ENCODE measurements around the gene TFB1M. TPM values are rescaled to one million over a fixed set of nuclear protein-coding genes. Genes with fewer than 3 reads are reported as not detected.

The TFB1M gene
- polyA plus RNA-seq, 2 of the 4 experiments (the other 2 are of a cell fraction) = 9.8 to 19.5 TPM

GRCh38 chr6:155269765-155270164 is 44.5 kb downstream of the TFB1M start:
- TF ChIP-seq ZNF302 (CRISPR knock-in tag; IDR thresholded peaks at IDR 0.05) (no peak), JUNB (IDR thresholded peaks at IDR 0.05) (no peak), MAX (IDR thresholded peaks at IDR 0.05) (no peak), MAFK (IDR thresholded peaks at IDR 0.05; ENCODE audit: partially characterized antibody) (no peak), EHMT2 (IDR thresholded peaks at IDR 0.05; ENCODE audit: low read depth) (no peak), ZSCAN20 (CRISPR knock-in tag; IDR thresholded peaks at IDR 0.05) (no peak), ESRRA (IDR thresholded peaks at IDR 0.05; ENCODE audit: borderline replicate concordance, low read length) (no peak), POLR2AphosphoS2 (conservative IDR thresholded peaks at IDR 0.05; ENCODE audit: low read length) (no peak), FOSL2 (IDR thresholded peaks at IDR 0.05) (no peak), FOSL2 (CRISPR knock-in tag; IDR thresholded peaks at IDR 0.05) (no peak), MAZ (IDR thresholded peaks at IDR 0.05; ENCODE audit: borderline replicate concordance, low read depth, low read length) (no peak), PBX3 (IDR thresholded peaks at IDR 0.05) (no peak), SREBF2 (IDR thresholded peaks at IDR 0.05) (no peak), NPAS2 (CRISPR knock-in tag; IDR thresholded peaks at IDR 0.05; ENCODE audit: borderline replicate concordance) (no peak), HOXB5 (CRISPR knock-in tag; IDR thresholded peaks at IDR 0.05) (no peak), KDM5A (IDR thresholded peaks at IDR 0.05) (no peak), PHF8 (IDR thresholded peaks at IDR 0.05; ENCODE audit: borderline replicate concordance, low read depth) (no peak), HDAC2 (IDR thresholded peaks at IDR 0.05) (no peak)
- TF ChIP-seq, protein P1, sequence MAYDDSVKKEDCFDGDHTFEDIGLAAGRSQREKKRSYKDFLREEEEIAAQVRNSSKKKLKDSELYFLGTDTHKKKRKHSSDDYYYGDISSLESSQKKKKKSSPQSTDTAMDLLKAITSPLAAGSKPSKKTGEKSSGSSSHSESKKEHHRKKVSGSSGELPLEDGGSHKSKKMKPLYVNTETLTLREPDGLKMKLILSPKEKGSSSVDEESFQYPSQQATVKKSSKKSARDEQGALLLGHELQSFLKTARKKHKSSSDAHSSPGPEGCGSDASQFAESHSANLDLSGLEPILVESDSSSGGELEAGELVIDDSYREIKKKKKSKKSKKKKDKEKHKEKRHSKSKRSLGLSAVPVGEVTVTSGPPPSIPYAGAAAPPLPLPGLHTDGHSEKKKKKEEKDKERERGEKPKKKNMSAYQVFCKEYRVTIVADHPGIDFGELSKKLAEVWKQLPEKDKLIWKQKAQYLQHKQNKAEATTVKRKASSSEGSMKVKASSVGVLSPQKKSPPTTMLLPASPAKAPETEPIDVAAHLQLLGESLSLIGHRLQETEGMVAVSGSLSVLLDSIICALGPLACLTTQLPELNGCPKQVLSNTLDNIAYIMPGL (CRISPR knock-in tag; IDR thresholded peaks at IDR 0.05; ENCODE audit: borderline replicate concordance) = no peak
- TF ChIP-seq, protein P2, sequence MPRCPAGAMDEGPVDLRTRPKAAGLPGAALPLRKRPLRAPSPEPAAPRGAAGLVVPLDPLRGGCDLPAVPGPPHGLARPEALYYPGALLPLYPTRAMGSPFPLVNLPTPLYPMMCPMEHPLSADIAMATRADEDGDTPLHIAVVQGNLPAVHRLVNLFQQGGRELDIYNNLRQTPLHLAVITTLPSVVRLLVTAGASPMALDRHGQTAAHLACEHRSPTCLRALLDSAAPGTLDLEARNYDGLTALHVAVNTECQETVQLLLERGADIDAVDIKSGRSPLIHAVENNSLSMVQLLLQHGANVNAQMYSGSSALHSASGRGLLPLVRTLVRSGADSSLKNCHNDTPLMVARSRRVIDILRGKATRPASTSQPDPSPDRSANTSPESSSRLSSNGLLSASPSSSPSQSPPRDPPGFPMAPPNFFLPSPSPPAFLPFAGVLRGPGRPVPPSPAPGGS (IDR thresholded peaks at IDR 0.05) = no peak
- TF ChIP-seq, protein P3, sequence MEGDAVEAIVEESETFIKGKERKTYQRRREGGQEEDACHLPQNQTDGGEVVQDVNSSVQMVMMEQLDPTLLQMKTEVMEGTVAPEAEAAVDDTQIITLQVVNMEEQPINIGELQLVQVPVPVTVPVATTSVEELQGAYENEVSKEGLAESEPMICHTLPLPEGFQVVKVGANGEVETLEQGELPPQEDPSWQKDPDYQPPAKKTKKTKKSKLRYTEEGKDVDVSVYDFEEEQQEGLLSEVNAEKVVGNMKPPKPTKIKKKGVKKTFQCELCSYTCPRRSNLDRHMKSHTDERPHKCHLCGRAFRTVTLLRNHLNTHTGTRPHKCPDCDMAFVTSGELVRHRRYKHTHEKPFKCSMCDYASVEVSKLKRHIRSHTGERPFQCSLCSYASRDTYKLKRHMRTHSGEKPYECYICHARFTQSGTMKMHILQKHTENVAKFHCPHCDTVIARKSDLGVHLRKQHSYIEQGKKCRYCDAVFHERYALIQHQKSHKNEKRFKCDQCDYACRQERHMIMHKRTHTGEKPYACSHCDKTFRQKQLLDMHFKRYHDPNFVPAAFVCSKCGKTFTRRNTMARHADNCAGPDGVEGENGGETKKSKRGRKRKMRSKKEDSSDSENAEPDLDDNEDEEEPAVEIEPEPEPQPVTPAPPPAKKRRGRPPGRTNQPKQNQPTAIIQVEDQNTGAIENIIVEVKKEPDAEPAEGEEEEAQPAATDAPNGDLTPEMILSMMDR (IDR thresholded peaks at IDR 0.05) = no peak
- CTCF ChIA-PET = interaction anchor here (0.9 to 1.2 kb wide), 2 partner anchors 91 to 342 kb away, joined by 3 read pairs; no protein-coding TSS in a partner anchor
- peaks cover 17% of the 10 kb centered on the region for H3K4me1 ChIP-seq

More at GRCh38 chr6:155269765-155270164, 44.5 kb downstream of the TFB1M start:
- POLR2A ChIA-PET = no interaction called here
- no peak for DNase-seq (ENCODE audit: low read depth in 1 of 2, low spot score in 1 of 2)
- 58% methylated on average over 3 of the region's 3 CpGs for WGBS (ENCODE audit: missing lambda C conversion rate)
- H3K27ac ChIP-seq = no peak overlapping the region
- no peak overlapping the region for H3K4me2 ChIP-seq
- no peaks in the 10 kb centered on the region for H3K9me3 ChIP-seq
- ATAC-seq = no peak
- no peak overlapping the region for H3K4me3 ChIP-seq
- FAIRE-seq = no peak

All from A549 (cell line).